BLaER1 treated with 17β-estradiol and CSF1 and Interleukin-3, amounts not matched to agents 10 nM and 100 nM (cell line): ENCODE measurements around the gene HERC3.

Experiments used
- H3K27ac ChIP-seq, 11 experiments: shearing (Covaris generic); formaldehyde crosslinking; 2 replicates each; pipeline ENCODE4 v1.8.1; 2022
- H3K27me3 ChIP-seq, 11 experiments: shearing (Covaris generic); formaldehyde crosslinking; 2 replicates each; pipeline ENCODE4 v1.8.1; 2022
- H3K36me3 ChIP-seq, 11 experiments: shearing (Covaris generic); formaldehyde crosslinking; 2 replicates each; pipeline ENCODE4 v1.8.1; 2022
- H3K4me1 ChIP-seq, 10 experiments: shearing (Covaris generic); formaldehyde crosslinking; 2 replicates each; pipeline ENCODE4 v1.8.1; 2022
- H3K4me2 ChIP-seq, 11 experiments: shearing (Covaris generic); formaldehyde crosslinking; 2 replicates each; pipeline ENCODE4 v1.8.1; 2022
- H3K4me3 ChIP-seq, 10 experiments: shearing (Covaris generic); formaldehyde crosslinking; 2 replicates each; pipeline ENCODE4 v1.8.1; 2022
- H3K9ac ChIP-seq, 11 experiments: shearing (Covaris generic); formaldehyde crosslinking; 2 replicates each; pipeline ENCODE4 v1.8.1; 2022
- H3K9me3 ChIP-seq, 11 experiments: shearing (Covaris generic); formaldehyde crosslinking; replicated peaks in 1 of 11; 2 replicates each; pipeline ENCODE4 v1.8.1; 2022
- H4K20me1 ChIP-seq, 11 experiments: shearing (Covaris generic); formaldehyde crosslinking; 2 replicates each; pipeline ENCODE4 v1.8.1; 2022
- Cebpa-rat ChIP-seq, 11 experiments: shearing (Covaris generic); IDR thresholded peaks; 2 replicates each; pipeline ENCODE4 v1.8.1; 2022

The HERC3 gene

DNA sequence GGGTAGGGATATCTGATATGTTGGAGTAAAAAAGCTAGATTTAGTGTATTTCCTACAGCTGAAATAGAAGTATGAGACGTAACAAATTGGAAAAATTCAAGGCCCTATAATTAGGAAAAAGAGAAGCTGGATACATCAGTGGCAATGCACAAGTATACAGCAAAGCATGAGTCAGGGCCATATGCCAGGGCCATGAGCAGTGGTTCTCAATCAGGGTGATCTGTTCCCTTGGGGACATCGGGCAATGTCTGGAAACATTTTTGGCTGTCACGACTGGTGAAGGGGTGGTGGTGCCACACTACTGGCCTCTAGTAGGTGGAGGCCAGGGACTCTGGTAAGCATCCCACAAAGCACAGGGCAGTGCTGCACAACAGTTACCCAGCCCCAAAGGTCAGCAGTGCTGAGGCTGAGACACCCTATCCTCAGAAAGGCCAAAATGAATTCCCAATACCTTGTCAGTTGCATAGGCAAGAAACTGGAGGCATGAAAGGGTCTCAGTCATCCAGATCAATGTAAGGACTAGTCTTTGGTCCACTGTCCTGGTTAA lies 142.2 kb downstream of the HERC3 start:
- no peak overlapping the region for H3K4me2 ChIP-seq
- H4K20me1 ChIP-seq = peaks cover 0 to 35% (median 0%) of the 10 kb centered on the region in 11 experiments; a peak in 3 of 22 replicates
- no peaks in the 10 kb centered on the region for H3K27me3 ChIP-seq
- no peak for TF ChIP-seq Cebpa-rat (IDR thresholded peaks at IDR 0.05)
- H3K27ac ChIP-seq = no peak overlapping the region
- no peaks in the 10 kb centered on the region for H3K9me3 ChIP-seq
- H3K36me3 ChIP-seq = peaks cover 0 to 100% (median 0%) of the 10 kb centered on the region in 11 experiments; a peak in 11 of 22 replicates
- H3K9ac ChIP-seq = no peak overlapping the region
- H3K4me1 ChIP-seq = peaks cover 0 to 15% (median 13%) of the 10 kb centered on the region in 10 experiments; a peak in 14 of 20 replicates
- no peak overlapping the region for H3K4me3 ChIP-seq

DNA sequence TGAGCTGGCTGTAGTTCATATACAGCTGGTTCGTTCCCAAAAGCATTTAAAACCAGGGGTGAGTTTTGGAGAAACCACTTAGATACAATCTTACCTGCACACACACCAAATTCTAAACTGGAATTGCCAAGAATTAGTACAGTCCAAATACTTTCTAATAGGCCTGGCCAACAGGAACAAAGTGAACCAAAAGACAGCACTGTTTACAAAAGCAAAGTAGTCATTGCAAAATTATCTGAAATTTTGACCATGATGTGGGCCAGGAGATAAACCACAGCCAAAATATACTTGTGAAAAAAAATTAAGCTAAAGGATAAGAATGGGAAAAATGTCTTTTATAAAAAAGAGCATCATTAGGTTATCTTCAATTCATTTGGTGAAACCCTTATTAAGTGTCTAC lies 143.3 kb downstream of the HERC3 start:
- H3K9ac ChIP-seq = no peak overlapping the region
- H3K4me2 ChIP-seq = no peak overlapping the region
- H3K4me1 ChIP-seq = peaks cover 0 to 15% (median 13%) of the 10 kb centered on the region in 10 experiments; a peak in 14 of 20 replicates
- no peak overlapping the region for H3K4me3 ChIP-seq
- TF ChIP-seq Cebpa-rat (IDR thresholded peaks at IDR 0.05) = no peak
- peaks cover 0 to 35% (median 0%) of the 10 kb centered on the region in 11 experiments; a peak in 3 of 22 replicates for H4K20me1 ChIP-seq
- no peak overlapping the region for H3K27ac ChIP-seq
- H3K27me3 ChIP-seq = no peaks in the 10 kb centered on the region
- no peaks in the 10 kb centered on the region for H3K9me3 ChIP-seq
- peaks cover 0 to 100% (median 0%) of the 10 kb centered on the region in 11 experiments; a peak in 10 of 22 replicates for H3K36me3 ChIP-seq

DNA sequence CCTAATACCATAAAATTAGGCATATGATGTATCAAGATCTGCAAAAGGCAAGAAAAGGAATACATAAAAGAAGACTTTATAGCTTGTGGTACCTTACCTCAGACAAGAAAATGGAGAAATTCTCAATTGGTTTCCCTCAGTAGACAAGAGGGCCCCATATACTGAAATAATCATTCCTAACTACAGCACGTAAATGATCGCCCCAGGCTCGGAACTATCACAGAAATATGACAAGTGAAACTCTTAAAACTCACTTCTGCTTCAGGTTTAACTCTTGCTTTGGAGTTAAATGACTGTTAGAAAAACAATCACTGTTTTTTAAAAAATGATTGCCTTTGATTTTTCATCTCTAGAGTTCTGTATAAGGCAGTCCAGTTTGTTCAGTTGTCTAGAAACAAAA lies 144.0 kb downstream of the HERC3 start:
- Histone ChIP-seq H3K4me1 (peaks cover 0 to 15% (median 13%) of the 10 kb centered on the region in 10 experiments; a peak in 14 of 20 replicates), H3K27ac (no peak overlapping the region), H3K4me3 (no peak overlapping the region), H3K36me3 (peaks cover 0 to 100% (median 0%) of the 10 kb centered on the region in 11 experiments; a peak in 9 of 22 replicates), H3K9me3 (no peaks in the 10 kb centered on the region), H3K4me2 (no peak overlapping the region), H3K27me3 (no peaks in the 10 kb centered on the region), H3K9ac (no peak overlapping the region), H4K20me1 (peaks cover 0 to 38% (median 0%) of the 10 kb centered on the region in 11 experiments; a peak in 3 of 22 replicates)
- TF ChIP-seq Cebpa-rat (IDR thresholded peaks at IDR 0.05) = no peak

DNA sequence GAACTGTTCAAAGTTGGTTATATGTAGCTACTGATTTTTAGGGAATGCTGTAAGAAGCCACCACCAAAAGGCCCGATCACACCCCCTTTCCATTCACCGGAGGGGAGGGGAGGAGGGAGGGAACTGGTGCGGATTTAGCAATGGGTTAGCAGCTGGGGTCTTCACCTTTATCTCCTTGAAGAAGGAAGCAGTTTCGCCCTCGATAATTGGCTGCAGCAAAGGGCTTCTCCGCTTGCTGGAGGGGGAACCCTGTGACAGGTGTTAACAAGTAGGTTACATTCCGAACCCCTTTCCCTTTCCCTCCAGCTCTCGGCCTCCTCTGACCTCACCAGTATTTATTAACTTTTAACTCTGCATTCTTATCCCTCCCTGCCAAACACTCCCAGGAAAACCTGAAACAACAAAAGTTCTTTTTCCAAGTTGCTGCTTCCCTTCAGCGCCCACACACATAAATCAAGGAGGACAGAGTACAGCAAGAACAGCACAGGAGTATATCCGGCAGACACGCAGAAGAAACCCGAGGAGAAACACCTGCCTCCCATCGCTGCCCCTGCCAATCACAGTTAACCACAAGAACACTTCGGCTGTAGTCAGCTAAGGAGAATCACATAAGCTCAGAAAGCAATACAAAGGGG lies 145.1 kb downstream of the HERC3 start:
- Histone ChIP-seq H3K27ac (no peak overlapping the region), H3K4me2 (peak overlapping the region in 8 of 11 experiments; percentile 10 to 62 (median 42); a peak in 13 of 22 replicates), H3K9ac (no peak overlapping the region), H3K9me3 (no peaks in the 10 kb centered on the region), H3K27me3 (no peaks in the 10 kb centered on the region), H3K4me3 (no peak overlapping the region), H3K36me3 (peaks cover 0 to 100% (median 0%) of the 10 kb centered on the region in 11 experiments; a peak in 9 of 22 replicates), H3K4me1 (peaks cover 0 to 24% (median 19%) of the 10 kb centered on the region in 10 experiments; a peak in 16 of 20 replicates), H4K20me1 (peaks cover 0 to 49% (median 0%) of the 10 kb centered on the region in 11 experiments; a peak in 3 of 22 replicates)
- TF ChIP-seq Cebpa-rat (IDR thresholded peaks at IDR 0.05) = no peak

DNA sequence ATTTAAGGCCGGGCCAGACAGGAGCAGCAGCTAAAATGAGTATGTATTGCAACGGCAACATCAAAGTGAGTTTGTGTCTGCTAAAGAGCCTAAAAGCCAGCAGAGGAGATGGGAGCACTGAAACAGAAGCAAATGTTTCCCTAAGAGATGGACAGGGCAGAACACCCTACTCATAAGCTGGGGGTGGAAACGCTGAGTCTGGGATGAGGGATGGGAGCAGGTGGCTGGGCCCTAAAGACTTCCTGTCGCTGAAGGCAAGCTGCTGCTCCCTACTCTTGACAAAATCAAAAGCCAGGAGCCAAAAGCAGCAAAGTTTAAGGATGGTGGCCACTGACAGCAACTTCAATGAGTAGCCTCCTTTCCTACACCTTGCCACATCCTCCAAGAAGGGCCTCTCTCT lies 145.9 kb downstream of the HERC3 start:
- H3K9me3 ChIP-seq = no peaks in the 10 kb centered on the region
- H4K20me1 ChIP-seq = peaks cover 0 to 53% (median 0%) of the 10 kb centered on the region in 11 experiments; a peak in 3 of 22 replicates
- peaks cover 0 to 31% (median 27%) of the 10 kb centered on the region in 10 experiments; a peak in 16 of 20 replicates for H3K4me1 ChIP-seq
- H3K4me3 ChIP-seq = no peak overlapping the region
- H3K36me3 ChIP-seq = peaks cover 0 to 100% (median 0%) of the 10 kb centered on the region in 11 experiments; a peak in 9 of 22 replicates
- no peaks in the 10 kb centered on the region for H3K27me3 ChIP-seq
- no peak overlapping the region for H3K9ac ChIP-seq
- H3K27ac ChIP-seq = no peak overlapping the region
- no peak for TF ChIP-seq Cebpa-rat (IDR thresholded peaks at IDR 0.05)
- H3K4me2 ChIP-seq = peak overlapping the region in 6 of 11 experiments; percentile 23 to 62 (median 48); a peak in 9 of 22 replicates

DNA sequence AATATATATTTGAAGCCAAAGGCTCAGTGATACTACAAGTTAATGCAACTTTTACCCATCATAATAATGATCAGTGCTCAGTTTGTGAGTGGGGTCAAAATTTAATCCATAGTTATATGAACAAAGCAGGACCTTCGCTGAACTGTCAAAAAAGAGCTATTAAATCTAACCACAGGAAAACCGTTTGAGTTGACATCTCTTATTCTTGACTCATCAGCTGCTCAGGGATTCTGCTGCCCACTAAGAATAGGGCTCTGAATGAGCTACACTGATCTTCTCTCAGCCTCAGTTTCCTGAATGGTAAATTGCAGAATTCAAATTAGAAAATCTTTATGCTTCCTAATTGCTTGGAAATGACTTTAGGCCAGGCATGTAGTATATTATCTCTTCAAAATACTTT lies 150.3 kb downstream of the HERC3 start:
- no peak overlapping the region for H3K9ac ChIP-seq
- peaks cover 0 to 39% (median 0%) of the 10 kb centered on the region in 11 experiments; a peak in 4 of 22 replicates for H4K20me1 ChIP-seq
- H3K36me3 ChIP-seq = peaks cover 0 to 100% (median 0%) of the 10 kb centered on the region in 11 experiments; a peak in 9 of 22 replicates
- H3K4me2 ChIP-seq = peak overlapping the region in 8 of 11 experiments; percentile 25 to 75 (median 54); a peak in 16 of 22 replicates
- no peaks in the 10 kb centered on the region for H3K9me3 ChIP-seq
- TF ChIP-seq Cebpa-rat (IDR thresholded peaks at IDR 0.05) = no peak
- H3K27ac ChIP-seq = no peak overlapping the region; a peak in 1 of 22 replicates
- no peaks in the 10 kb centered on the region for H3K27me3 ChIP-seq
- H3K4me3 ChIP-seq = no peak overlapping the region
- H3K4me1 ChIP-seq = peaks cover 0 to 29% (median 25%) of the 10 kb centered on the region in 10 experiments; a peak in 16 of 20 replicates

DNA sequence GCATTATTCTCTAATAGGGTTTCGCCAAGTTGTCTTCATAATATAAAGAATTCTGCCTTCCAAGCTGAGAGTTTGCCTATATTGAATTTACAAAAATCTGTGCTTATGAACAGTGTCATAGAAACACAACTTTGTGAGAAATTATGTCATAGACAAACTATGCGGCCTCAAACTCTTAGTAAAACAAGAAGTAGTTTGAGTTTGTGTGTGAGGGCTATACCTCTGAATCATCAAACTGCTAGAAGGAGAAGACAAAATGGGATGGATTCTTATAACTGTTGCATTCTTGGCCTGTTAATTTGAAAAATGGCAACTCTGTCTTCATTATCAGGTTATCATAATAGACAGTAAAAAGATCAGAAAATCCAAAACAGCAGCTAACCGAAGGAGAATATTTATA lies 151.4 kb downstream of the HERC3 start:
- H3K9me3 ChIP-seq = no peaks in the 10 kb centered on the region
- H3K4me3 ChIP-seq = no peak overlapping the region
- no peak overlapping the region for H3K9ac ChIP-seq
- peak overlapping the region in 1 of 11 experiments; percentile 53; a peak in 3 of 22 replicates for H3K4me2 ChIP-seq
- TF ChIP-seq Cebpa-rat (IDR thresholded peaks at IDR 0.05) = no peak
- H3K4me1 ChIP-seq = peaks cover 0 to 20% (median 17%) of the 10 kb centered on the region in 10 experiments; a peak in 15 of 20 replicates
- peaks cover 0 to 100% (median 0%) of the 10 kb centered on the region in 11 experiments; a peak in 9 of 22 replicates for H3K36me3 ChIP-seq
- peaks cover 0 to 28% (median 0%) of the 10 kb centered on the region in 11 experiments; a peak in 3 of 22 replicates for H4K20me1 ChIP-seq
- H3K27me3 ChIP-seq = no peaks in the 10 kb centered on the region
- no peak overlapping the region for H3K27ac ChIP-seq

DNA sequence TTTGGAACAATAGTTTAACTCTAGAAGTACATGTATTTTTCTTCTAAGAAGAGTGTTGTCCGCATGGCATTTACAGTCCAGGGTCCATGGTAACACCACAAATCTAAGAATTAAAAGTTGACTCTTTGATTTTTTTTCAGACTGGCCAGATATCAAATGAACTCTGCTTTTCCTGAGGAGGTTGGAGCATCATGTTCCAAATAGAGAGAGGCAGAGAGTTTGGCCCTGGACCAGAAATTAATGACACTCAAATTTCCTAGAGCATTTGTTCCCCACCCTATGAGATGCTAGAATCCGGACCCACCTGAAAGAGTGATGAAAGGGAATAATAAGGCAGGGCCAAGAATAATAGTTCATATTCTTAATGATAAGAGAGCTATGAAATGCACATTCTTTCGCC lies 152.3 kb downstream of the HERC3 start:
- H3K36me3 ChIP-seq = peaks cover 0 to 100% (median 0%) of the 10 kb centered on the region in 11 experiments; a peak in 9 of 22 replicates
- no peak for TF ChIP-seq Cebpa-rat (IDR thresholded peaks at IDR 0.05)
- no peak overlapping the region for H3K9ac ChIP-seq
- peaks cover 0 to 24% (median 0%) of the 10 kb centered on the region in 11 experiments; a peak in 3 of 22 replicates for H4K20me1 ChIP-seq
- H3K27ac ChIP-seq = no peak overlapping the region
- H3K4me2 ChIP-seq = no peak overlapping the region
- H3K9me3 ChIP-seq = 0 out of 22 replicates have a peak, but pooled peaks cover 0 to 5% (median 0%) of the 10 kb centered on the region in 11 experiments
- no peaks in the 10 kb centered on the region for H3K27me3 ChIP-seq
- peaks cover 0 to 20% (median 17%) of the 10 kb centered on the region in 10 experiments; a peak in 15 of 20 replicates for H3K4me1 ChIP-seq
- no peak overlapping the region for H3K4me3 ChIP-seq

DNA sequence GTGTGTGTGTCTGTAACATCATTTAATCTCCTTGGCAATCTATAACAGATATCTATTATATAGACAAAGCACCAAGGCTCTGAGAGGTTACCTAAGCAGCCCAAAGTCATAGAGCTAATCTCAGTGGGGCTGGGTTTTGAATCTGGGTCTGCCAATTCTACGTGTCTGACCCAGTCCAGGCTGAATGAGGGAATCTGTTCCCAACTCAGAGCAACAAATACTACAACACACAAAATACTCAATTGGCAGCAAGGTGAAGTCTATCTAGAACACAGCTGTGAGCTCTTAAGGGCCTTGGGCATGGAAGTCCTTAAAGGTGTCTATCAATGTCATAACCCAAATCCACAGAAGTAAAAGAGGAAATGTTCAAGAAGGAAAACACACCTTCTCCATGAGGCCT lies 152.9 kb downstream of the HERC3 start:
- H3K9ac ChIP-seq = no peak overlapping the region
- peaks cover 0 to 100% (median 0%) of the 10 kb centered on the region in 11 experiments; a peak in 9 of 22 replicates for H3K36me3 ChIP-seq
- no peaks in the 10 kb centered on the region for H3K27me3 ChIP-seq
- no peak overlapping the region for H3K4me3 ChIP-seq
- H3K27ac ChIP-seq = no peak overlapping the region
- H4K20me1 ChIP-seq = peaks cover 0 to 24% (median 0%) of the 10 kb centered on the region in 11 experiments; a peak in 3 of 22 replicates
- H3K4me1 ChIP-seq = peaks cover 0 to 20% (median 17%) of the 10 kb centered on the region in 10 experiments; a peak in 15 of 20 replicates
- 0 out of 22 replicates have a peak, but pooled peaks cover 0 to 5% (median 0%) of the 10 kb centered on the region in 11 experiments for H3K9me3 ChIP-seq
- TF ChIP-seq Cebpa-rat (IDR thresholded peaks at IDR 0.05) = no peak
- H3K4me2 ChIP-seq = no peak overlapping the region
